AG04450 (cell line): Measurements from ENCODE around the gene CFB. TPM values are rescaled to one million over a fixed set of nuclear protein-coding genes. Genes with fewer than 3 reads are reported as not detected.

ENCODE experiments used
- CTCF ChIA-PET: fragments of 300-600, 350-600 bp; formaldehyde crosslinking; extraction: SDS; loops from one replicate; lab custom pipeline; 2022; ENCODE audit warnings: antibody characterized with exemption, inconsistent platforms; lab: Charles Lee
- POLR2A ChIA-PET: fragments of 350-600 bp; formaldehyde crosslinking; extraction: SDS; loops from one replicate; lab custom pipeline; 2021; ENCODE audit warnings: antibody characterized with exemption, inconsistent platforms; lab: Yijun Ruan, JAX
- DNase-seq: peaks from one replicate; pipeline ENCODE4 v3.0.0-alpha.2; 2011; ENCODE audit warnings: low read depth, low spot score
- H3K27ac ChIP-seq: one replicate; pipeline ENCODE4 v1.5.1; 2012; ENCODE audit warnings: low read depth, low read length, control low read depth
- H3K27me3 ChIP-seq: one replicate; pipeline ENCODE4 v1.6.0; 2012; ENCODE audit warnings: low read length; ENCODE audit not compliant: control insufficient read depth, insufficient read depth
- H3K4me3 ChIP-seq: 2 replicates; pipeline ENCODE4 v1.5.1; 2011; ENCODE audit warnings: mild to moderate bottlenecking, low read depth, low read length, control low read depth
- H3K9me3 ChIP-seq: 2 replicates; pipeline ENCODE4 v1.5.1; 2012; ENCODE audit warnings: low read length; ENCODE audit not compliant: control insufficient read depth, insufficient read depth
- polyA minus RNA-seq: library from RNA; depleted of rRNA, polyadenylated mRNA; stranded (reverse); fragments of >200 nt; gene quantifications from 2 replicates; pipeline ENCODE4 v1.2.3, GENCODE V29; 2011; rRNA and poly(A)+ RNA removed
- polyA plus RNA-seq: library from polyadenylated mRNA; depleted of rRNA; stranded (reverse); fragments of >200 nt; gene quantifications from 2 replicates; pipeline ENCODE4 v1.2.3, GENCODE V29; 2011; rRNA removed
- TF ChIP-seq, protein P1 (sequence below): IDR thresholded peaks from 2 replicates; pipeline ENCODE4 v1.5.1; 2011; ENCODE audit warnings: low read depth, low read length, control low read depth, inconsistent platforms

CFB gene
- polyA plus RNA-seq: 13.3 and 14.0 TPM in 2 replicates
- 8.9 and 10.8 TPM in 2 replicates for polyA minus RNA-seq

GRCh38 chr6:31945507-31946369 is at the start of gene CFB:
CFB (plus strand) TSS chr6:31946095; CDS start chr6:31946222, 127 bp downstream.
- DNase-seq: peak; percentile 46
- TF ChIP-seq, protein P1, sequence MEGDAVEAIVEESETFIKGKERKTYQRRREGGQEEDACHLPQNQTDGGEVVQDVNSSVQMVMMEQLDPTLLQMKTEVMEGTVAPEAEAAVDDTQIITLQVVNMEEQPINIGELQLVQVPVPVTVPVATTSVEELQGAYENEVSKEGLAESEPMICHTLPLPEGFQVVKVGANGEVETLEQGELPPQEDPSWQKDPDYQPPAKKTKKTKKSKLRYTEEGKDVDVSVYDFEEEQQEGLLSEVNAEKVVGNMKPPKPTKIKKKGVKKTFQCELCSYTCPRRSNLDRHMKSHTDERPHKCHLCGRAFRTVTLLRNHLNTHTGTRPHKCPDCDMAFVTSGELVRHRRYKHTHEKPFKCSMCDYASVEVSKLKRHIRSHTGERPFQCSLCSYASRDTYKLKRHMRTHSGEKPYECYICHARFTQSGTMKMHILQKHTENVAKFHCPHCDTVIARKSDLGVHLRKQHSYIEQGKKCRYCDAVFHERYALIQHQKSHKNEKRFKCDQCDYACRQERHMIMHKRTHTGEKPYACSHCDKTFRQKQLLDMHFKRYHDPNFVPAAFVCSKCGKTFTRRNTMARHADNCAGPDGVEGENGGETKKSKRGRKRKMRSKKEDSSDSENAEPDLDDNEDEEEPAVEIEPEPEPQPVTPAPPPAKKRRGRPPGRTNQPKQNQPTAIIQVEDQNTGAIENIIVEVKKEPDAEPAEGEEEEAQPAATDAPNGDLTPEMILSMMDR: no peak
- Histone ChIP-seq H3K4me3 (peak within 1 kb of the TSS; percentile 43), H3K9me3 (no peaks in the 10 kb centered on the region; the same call in 1 of the 2 replicates), H3K27me3 (no peaks in the 10 kb centered on the region), H3K27ac (peak within 1 kb of the TSS; percentile 83)
- ChIA-PET POLR2A (interaction anchor here (0.6 to 1.3 kb wide), 6 partner anchors 13 to 101 kb away, joined by 3 to 9 read pairs (median 4); partner anchors contain the start of genes EHMT2 and SKIC2), CTCF (interaction anchor here (0.6 kb wide), 1 partner anchor 1603 kb away, joined by 3 read pairs; no protein-coding TSS in a partner anchor)

- Histone ChIP-seq H3K27ac (peak overlapping the region; percentile 11), H3K9me3 (no peaks in the 10 kb centered on the region; the same call in 1 of the 2 replicates), H3K4me3 (peak overlapping the region; percentile 96), H3K27me3 (no peaks in the 10 kb centered on the region)
- no peak for DNase-seq
- CTCF ChIA-PET: interaction anchor here (1.2 to 4.0 kb wide), 2 partner anchors 55 to 350 kb away, joined by 3 to 44 read pairs; partner anchors contain the start of gene ATP6V1G2
- TF ChIP-seq, protein P1: no peak
- POLR2A ChIA-PET: interaction anchor here (0.6 to 1.7 kb wide), 3 partner anchors 56 to 160 kb away, joined by 3 to 4 read pairs (median 3); partner anchors contain the start of gene CLIC1
Observed at GRCh38 chr6:31896493-31896855, 49.4 kb upstream of the CFB start.

GRCh38 chr6:31896856-31897611 is 48.9 kb upstream of the CFB start:
- Histone ChIP-seq H3K9me3 (no peaks in the 10 kb centered on the region; the same call in 1 of the 2 replicates), H3K27ac (no peak overlapping the region), H3K27me3 (no peaks in the 10 kb centered on the region), H3K4me3 (peak overlapping the region; percentile 96)
- no peak for DNase-seq
- CTCF ChIA-PET: interaction anchor here (0.9 to 4.0 kb wide), 3 partner anchors 52 to 351 kb away, joined by 3 to 44 read pairs (median 3); partner anchors contain the start of gene ATP6V1G2
- POLR2A ChIA-PET: interaction anchor here (0.6 to 1.7 kb wide), 6 partner anchors 48 to 1075 kb away, joined by 3 to 9 read pairs (median 3); partner anchors contain the start of genes CFB and CLIC1
- TF ChIP-seq, protein P1: no peak

GRCh38 chr6:31897612-31898382 is 48.1 kb upstream of the CFB start, which contains the start of gene EHMT2:
EHMT2 (minus strand) TSS chr6:31897698; CDS start chr6:31897677, 21 bp downstream.
- POLR2A ChIA-PET: interaction anchor here (0.6 to 1.7 kb wide), 8 partner anchors 48 to 1074 kb away, joined by 3 to 9 read pairs (median 3); partner anchors contain the start of genes CFB, CLIC1 and DXO
- CTCF ChIA-PET: interaction anchor here (0.7 to 4.0 kb wide), 5 partner anchors 9 to 352 kb away, joined by 3 to 44 read pairs (median 3); partner anchors contain the start of genes ATP6V1G2 and LSM2
- TF ChIP-seq, protein P1: no peak
- H3K9me3 ChIP-seq: no peaks in the 10 kb centered on the region; the same call in 1 of the 2 replicates
- no peak for DNase-seq
- H3K27me3 ChIP-seq: no peaks in the 10 kb centered on the region
- peak within 1 kb of the TSS; percentile 96 for H3K4me3 ChIP-seq
- peak within 1 kb of the TSS; percentile 11 for H3K27ac ChIP-seq
